ENCODE data around the gene THADA. TPM values are rescaled to one million over a fixed set of nuclear protein-coding genes. Genes with fewer than 3 reads are reported as not detected.

The THADA gene
- total RNA-seq, 1 donor = 39.4 TPM

GRCh38 chr2:43274721-43275120 is 321.1 kb downstream of the THADA start:
- Histone ChIP-seq H3K4me3 (ENCODE audit: insufficient read depth, low read length) (no peak overlapping the region), H3K4me1 (ENCODE audit: insufficient read depth, low read length) (peaks cover 27% of the 10 kb centered on the region), H2AFZ (ENCODE audit: low read length) (no peak overlapping the region)

GRCh38 chr2:43274055-43274454 is 321.8 kb downstream of the THADA start:
- Histone ChIP-seq H3K27ac (ENCODE audit: low read depth, low read length) (peak overlapping the region; percentile 4), H3K27me3 (ENCODE audit: insufficient read depth, low read length) (no peaks in the 10 kb centered on the region), H4K20me1 (ENCODE audit: insufficient read depth, low read length) (peaks cover 9% of the 10 kb centered on the region), H3K4me3 (ENCODE audit: insufficient read depth, low read length) (no peak overlapping the region), H3K36me3 (ENCODE audit: insufficient read depth, low read length) (no peaks in the 10 kb centered on the region), H3K9me3 (ENCODE audit: low read depth, low read length) (no peaks in the 10 kb centered on the region), H3K4me1 (ENCODE audit: insufficient read depth, low read length) (peaks cover 34% of the 10 kb centered on the region), H3K79me2 (ENCODE audit: insufficient read depth, low read length) (no peaks in the 10 kb centered on the region), H3K4me2 (ENCODE audit: insufficient read depth, low read length) (no peak overlapping the region), H2AFZ (ENCODE audit: low read length) (no peak overlapping the region)
- TF ChIP-seq CTCF (IDR thresholded peaks at IDR 0.05; ENCODE audit: extremely low read depth, low read depth, low read length) = no peak
- DNase-seq (ENCODE audit: insufficient read length, low spot score, missing footprints) = peak; percentile 85

More at GRCh38 chr2:43274721-43275120, 321.1 kb downstream of the THADA start:
- Histone ChIP-seq H4K20me1 (ENCODE audit: insufficient read depth, low read length) (peaks cover 5% of the 10 kb centered on the region), H3K79me2 (ENCODE audit: insufficient read depth, low read length) (no peaks in the 10 kb centered on the region), H3K27ac (ENCODE audit: low read depth, low read length) (no peak overlapping the region), H3K36me3 (ENCODE audit: insufficient read depth, low read length) (peaks cover 4% of the 10 kb centered on the region), H3K4me2 (ENCODE audit: insufficient read depth, low read length) (no peak overlapping the region), H3K9me3 (ENCODE audit: low read depth, low read length) (no peaks in the 10 kb centered on the region), H3K27me3 (ENCODE audit: insufficient read depth, low read length) (no peaks in the 10 kb centered on the region)
- no peak for DNase-seq (ENCODE audit: insufficient read length, low spot score, missing footprints)
- TF ChIP-seq CTCF (IDR thresholded peaks at IDR 0.05; ENCODE audit: extremely low read depth, low read depth, low read length) = no peak

- peaks cover 9% of the 10 kb centered on the region for H4K20me1 ChIP-seq (ENCODE audit: insufficient read depth, low read length)
- no peaks in the 10 kb centered on the region for H3K79me2 ChIP-seq (ENCODE audit: insufficient read depth, low read length)
- no peak overlapping the region for H2AFZ ChIP-seq (ENCODE audit: low read length)
- peak overlapping the region; percentile 4 for H3K27ac ChIP-seq (ENCODE audit: low read depth, low read length)
- no peaks in the 10 kb centered on the region for H3K36me3 ChIP-seq (ENCODE audit: insufficient read depth, low read length)
- H3K4me2 ChIP-seq (ENCODE audit: insufficient read depth, low read length) = peak overlapping the region; percentile 0
- no peaks in the 10 kb centered on the region for H3K27me3 ChIP-seq (ENCODE audit: insufficient read depth, low read length)
- TF ChIP-seq CTCF (IDR thresholded peaks at IDR 0.05; ENCODE audit: extremely low read depth, low read depth, low read length) = no peak
- H3K9me3 ChIP-seq (ENCODE audit: low read depth, low read length) = no peaks in the 10 kb centered on the region
- H3K4me1 ChIP-seq (ENCODE audit: insufficient read depth, low read length) = peaks cover 38% of the 10 kb centered on the region
- no peak overlapping the region for H3K4me3 ChIP-seq (ENCODE audit: insufficient read depth, low read length)
- DNase-seq (ENCODE audit: insufficient read length, low spot score, missing footprints) = no peak
Measured at GRCh38 chr2:43273529-43273928, 322.3 kb downstream of the THADA start.

- peaks cover 34% of the 10 kb centered on the region for H3K4me1 ChIP-seq (ENCODE audit: insufficient read depth, low read length)
- no peaks in the 10 kb centered on the region for H3K79me2 ChIP-seq (ENCODE audit: insufficient read depth, low read length)
Measured at GRCh38 chr2:43270930-43271615, 324.8 kb downstream of the THADA start.

More at GRCh38 chr2:43270930-43271615, 324.8 kb downstream of the THADA start:
- no peaks in the 10 kb centered on the region for H3K36me3 ChIP-seq (ENCODE audit: insufficient read depth, low read length)
- DNase-seq (ENCODE audit: insufficient read length, low spot score, missing footprints) = no peak
- H4K20me1 ChIP-seq (ENCODE audit: insufficient read depth, low read length) = peaks cover 4% of the 10 kb centered on the region
- no peak overlapping the region for H3K4me2 ChIP-seq (ENCODE audit: insufficient read depth, low read length)
- H3K27ac ChIP-seq (ENCODE audit: low read depth, low read length) = no peak overlapping the region
- H3K9me3 ChIP-seq (ENCODE audit: low read depth, low read length) = no peaks in the 10 kb centered on the region
- H3K4me3 ChIP-seq (ENCODE audit: insufficient read depth, low read length) = no peak overlapping the region
- TF ChIP-seq CTCF (IDR thresholded peaks at IDR 0.05; ENCODE audit: extremely low read depth, low read depth, low read length) = peak; percentile 27
- H3K27me3 ChIP-seq (ENCODE audit: insufficient read depth, low read length) = no peaks in the 10 kb centered on the region
- no peak overlapping the region for H2AFZ ChIP-seq (ENCODE audit: low read length)

Data from osteoblast (primary cell).